NOMO-1 (cell line): ENCODE results near the gene GRIK2.
A peak's percentile ranks its signal among the peaks of the same experiment; 100 is the strongest.

Experiments
- DNase-seq, 2 experiments: peaks; one replicate each; lab custom pipeline; 2025; ENCODE audit not compliant: unreplicated experiment in 2 of 2; lab: John Stamatoyannopoulos, UW

Gene GRIK2

DNA sequence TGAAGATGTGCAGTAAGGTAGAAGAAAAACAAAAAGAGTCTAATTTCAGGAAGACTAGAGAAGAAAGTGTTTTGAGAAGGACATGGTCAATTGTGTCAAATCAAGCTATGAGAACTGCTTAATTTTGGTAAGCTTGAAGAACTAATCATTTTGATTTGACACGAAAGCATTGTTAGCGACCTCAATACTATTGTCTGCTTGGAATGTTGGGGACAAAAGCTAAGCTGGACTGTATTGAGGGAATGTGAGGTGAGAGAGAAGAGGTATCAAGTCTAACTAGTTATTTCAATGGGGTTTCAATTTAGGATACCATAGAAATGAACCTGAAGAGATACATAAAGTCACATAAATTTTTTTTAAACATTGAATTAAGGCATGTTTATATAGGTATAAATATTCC is 309.8 kb downstream of the GRIK2 start:
- DNase-seq, result no peak

- no peak for DNase-seq
These were observed 312.4 kb downstream of the GRIK2 start for GRCh38 chr6:101705866-101706265.

DNA sequence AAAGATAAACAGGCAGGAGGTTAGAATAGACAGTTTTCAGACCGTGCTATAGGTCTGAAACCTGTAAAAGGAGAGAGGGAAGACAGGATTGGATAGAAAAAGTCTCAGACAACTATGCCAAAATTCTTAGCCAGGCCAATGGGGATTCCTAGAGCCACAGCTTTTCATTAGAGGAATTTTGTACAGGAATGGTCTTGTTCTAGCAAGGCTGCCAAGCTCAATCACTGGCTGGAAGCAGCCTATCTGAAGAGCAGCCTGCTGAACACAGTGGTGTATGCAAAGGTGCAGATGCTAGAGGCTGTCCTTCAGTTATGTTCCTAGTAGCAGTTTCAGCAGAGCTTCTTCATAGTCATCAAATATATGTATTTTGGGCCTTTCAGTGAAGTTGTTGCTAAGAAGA is 313.1 kb downstream of the GRIK2 start:
- DNase-seq, result no peak

- peak in 1 of 2 experiments; percentile 41 for DNase-seq
These were observed 318.0 kb downstream of the GRIK2 start for GRCh38 chr6:101711518-101711917.

- no peak for DNase-seq
These were observed 322.9 kb downstream of the GRIK2 start for GRCh38 chr6:101716387-101716786.

GRCh38 chr6:101716810-101717209 is 323.3 kb downstream of the GRIK2 start:
- DNase-seq, result no peak

DNA sequence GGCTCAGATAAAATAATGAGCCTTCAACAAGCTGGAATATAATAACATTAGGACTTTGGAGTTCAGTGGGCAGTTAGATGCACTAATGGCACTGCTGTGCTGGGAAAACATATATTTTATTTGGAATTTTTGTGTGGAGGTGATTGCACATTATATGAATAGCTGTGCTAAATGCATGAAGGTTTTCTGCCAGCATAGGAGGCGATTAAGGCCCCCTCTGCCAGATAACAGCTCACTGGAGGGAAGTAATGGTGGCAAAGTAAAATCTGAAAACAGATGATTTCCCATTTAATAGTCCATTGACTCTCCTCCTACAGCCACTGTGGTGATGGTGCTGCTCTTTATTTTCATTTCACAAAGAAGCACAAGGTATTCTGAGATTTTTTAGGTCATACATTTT is 326.0 kb downstream of the GRIK2 start:
- no peak for DNase-seq

- no peak for DNase-seq
These were observed 329.0 kb downstream of the GRIK2 start for GRCh38 chr6:101722471-101722870.

GRCh38 chr6:101722991-101723579 is 329.6 kb downstream of the GRIK2 start:
- no peak for DNase-seq

- no peak for DNase-seq
These were observed 334.9 kb downstream of the GRIK2 start for GRCh38 chr6:101728388-101728787.

GRCh38 chr6:101728956-101729355 is 335.4 kb downstream of the GRIK2 start:
- DNase-seq, result no peak

DNA sequence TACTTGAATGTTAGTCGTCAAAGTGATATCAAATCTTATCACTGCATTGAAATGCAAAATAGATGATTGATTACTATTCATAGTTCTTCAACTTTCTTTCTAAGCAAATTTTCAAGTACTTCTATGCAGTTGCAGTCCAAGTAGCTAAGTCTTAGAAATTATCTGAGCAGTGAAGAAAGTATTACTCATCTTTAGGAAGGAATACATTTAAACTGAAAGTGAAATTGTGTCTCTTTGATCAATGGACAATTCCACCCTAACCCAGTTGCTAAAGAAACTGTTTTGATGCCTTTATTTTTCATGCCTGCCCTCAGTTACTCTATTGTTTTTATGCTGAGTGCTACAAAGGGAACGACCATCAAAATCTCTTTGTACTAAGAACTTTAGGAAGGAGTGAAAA is 337.4 kb downstream of the GRIK2 start:
- peak in 1 of 2 experiments; percentile 5 for DNase-seq

GRCh38 chr6:101733899-101734298 is 340.4 kb downstream of the GRIK2 start:
- DNase-seq, result no peak

DNA sequence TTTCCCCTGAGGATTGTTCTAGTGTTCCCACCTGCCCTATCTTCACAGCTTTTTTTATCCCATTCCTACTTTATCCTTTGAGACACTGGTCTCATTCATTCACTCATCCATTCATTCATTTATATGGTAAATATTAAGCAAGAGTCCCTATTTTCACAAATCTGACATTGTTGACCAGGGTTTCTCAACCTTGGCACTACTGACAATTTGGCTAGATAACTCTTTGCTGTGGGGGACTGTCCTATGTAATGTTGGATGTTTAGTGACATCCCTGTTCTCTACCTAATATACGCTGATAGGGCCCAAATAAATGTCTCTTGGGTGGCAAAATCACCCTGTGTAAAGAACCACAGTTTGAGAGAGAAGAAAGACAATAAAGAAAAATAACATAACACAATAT is 345.0 kb downstream of the GRIK2 start:
- DNase-seq, result no peak

DNA sequence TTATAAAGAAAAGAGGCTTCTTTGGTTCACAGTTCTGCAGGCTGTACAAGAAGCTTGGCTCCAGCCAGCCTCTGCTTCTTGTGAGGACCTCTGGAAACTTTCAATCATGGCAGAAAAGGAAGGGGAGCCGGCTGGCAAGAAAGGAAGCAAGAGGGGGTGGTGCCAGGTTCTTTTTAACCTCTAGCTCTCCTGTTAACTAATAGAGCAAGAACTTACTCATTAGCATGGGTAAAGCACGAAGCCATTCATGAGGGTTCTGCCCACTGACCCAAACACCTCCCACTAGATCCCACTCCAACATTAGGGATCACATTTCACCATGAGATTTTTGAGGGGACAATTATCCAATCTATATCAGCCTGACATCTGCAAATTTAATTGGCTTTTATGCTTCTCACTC is 347.1 kb downstream of the GRIK2 start:
- DNase-seq, result no peak

DNA sequence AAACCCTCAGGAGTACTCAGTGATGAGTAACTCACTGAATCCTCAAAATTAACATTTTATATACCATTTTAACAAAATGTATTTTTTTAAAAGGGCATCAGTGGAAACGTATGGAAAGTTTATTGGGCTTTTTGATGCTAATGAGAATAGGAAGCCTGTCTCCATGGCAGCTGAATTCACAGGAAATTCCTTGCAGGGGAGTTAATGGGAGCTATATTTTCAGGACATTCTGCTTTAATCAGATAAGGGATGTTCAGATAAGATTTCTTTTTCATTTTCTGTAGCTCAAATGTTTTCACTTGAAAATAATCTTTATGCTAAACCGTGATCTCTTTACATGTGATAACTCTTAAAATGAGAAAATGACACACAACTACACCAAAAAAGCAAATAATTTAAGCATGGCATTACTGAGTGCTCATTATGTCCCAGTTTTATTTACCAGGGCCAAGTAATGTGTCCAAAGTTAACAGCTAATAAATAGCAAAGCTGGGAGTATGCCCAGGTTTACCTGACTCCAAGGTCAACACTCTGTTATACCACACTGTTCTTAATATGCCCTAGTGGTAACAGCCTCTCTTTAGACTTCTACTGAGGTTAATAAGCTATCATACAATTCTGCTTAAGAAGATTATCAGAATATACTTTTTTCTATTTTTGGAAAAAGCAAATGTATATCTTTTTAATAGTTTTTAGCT is 348.1 kb downstream of the GRIK2 start:
- DNase-seq, result no peak

DNA sequence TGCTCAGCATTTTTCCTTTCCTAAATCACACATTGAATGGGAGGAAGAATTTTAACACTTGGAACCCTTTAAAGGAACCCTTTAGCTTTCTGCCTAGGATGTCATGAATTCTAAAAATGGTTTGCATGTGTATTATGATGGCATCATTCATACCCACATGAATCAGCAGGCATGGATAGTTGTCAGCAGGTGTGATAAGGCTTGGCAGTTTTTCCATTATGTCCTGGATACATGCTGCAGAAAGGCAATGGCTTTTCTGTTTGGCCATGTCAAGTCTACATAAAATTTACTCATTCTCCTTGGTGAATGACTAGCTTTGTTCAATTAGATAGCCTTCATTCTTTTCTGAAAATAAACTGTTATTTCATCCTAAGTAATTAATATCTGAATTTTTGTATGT is 353.7 kb downstream of the GRIK2 start:
- DNase-seq, result no peak

DNA sequence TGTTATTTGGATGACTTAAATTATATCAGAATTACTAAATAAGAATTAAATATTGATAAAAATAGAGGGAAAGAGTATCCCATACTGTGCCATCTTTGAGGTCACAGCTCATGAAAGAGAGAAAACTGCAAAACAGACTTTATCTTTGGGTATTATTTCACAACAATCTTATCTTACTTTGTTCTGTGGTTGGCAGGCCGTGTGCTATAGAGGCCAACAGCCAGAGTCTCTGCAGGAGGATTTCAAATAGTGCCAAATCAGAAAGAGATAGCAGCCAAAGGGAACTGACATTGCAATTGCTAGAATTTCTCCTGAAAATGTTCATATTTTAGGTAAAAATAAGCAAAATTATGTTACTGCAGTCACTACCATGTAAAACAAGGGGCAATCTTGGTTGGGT is 354.2 kb downstream of the GRIK2 start:
- peak; percentile 18 to 29 for DNase-seq

DNA sequence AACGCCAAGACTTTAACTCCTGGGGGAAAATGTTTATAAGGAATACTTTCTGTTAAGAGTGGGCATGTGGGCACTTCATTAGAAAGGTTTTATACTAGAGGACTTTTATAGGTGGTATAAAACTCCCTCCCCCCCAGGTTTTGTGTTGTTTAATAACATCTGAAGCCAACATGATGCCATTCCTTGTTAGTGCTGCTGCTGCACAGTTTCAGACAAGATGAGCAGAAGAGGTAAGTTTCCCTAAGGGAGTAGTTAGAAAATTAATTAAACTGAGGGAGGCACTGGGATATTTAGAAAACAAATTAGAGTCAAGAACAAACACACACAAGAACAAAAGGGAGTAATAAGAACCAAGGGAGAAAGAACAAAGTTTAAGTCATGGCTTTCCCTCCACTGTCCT is 362.4 kb downstream of the GRIK2 start:
- DNase-seq, result no peak

- DNase-seq, result no peak
These were observed 364.9 kb downstream of the GRIK2 start for GRCh38 chr6:101758368-101758767.

DNA sequence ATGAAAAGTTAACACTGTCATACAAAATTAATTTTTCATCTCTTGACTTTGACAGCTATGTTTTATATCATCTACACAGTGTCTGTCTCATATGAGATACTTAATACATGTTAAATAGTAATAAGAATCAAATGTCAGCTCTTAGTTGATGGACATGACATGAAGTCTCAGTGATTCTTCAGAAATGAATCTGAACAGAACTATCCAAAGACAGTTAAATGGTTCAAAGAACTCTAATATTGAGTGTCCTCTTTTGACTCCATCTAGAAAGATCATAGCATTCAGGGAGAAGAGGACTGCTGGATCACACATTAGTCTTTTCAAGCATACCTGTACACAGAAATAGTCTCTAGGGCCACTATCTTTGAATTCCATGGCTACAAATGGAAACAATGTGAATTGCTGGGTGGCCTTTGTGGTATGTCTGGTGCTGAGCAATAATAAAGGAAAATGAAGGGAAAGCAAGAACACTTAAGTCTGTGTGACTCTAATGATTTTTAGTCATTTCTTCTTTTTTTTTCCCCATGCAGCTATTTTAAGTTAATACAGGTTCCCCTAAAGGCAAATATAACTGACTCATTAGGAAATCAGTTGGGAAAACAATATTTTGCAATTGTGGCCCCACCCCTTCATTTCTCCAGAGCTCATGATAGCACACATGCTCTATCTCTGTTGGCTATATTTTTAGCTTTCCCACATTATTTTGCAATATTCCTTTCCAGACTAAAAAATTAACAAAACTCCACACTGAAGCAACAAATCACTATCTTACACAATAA is 367.5 kb downstream of the GRIK2 start:
- peak; percentile 78 to 87 for DNase-seq

DNA sequence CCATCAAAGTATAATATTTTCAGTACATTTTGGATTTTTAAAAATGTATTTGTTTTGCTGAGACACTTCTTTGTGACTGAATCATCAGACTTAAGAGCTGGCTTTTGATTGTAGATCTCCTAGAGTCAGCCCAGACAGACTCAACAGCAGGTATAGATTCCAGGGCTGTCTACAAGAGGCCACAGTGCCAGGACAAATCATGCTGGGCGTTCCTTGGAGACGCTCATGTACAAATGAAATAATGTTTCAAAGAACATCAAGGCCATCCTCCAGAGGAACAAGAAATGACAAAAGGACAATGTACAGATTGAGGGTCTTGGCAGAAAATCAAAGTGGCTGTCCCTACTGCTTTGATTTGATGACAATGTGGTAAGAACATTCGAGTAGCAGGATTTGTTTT is 369.3 kb downstream of the GRIK2 start:
- no peak for DNase-seq
